DOHH2 (cell line): ENCODE measurements around the gene STK32C.
"Not testable (repeated sequence)": the region's sequence is repeated elsewhere in the genome, so short reads cannot be mapped to it uniquely, and the experiment has no call there.

ENCODE experiments used
- EZH2phosphoT487 ChIP-seq: fragments of 200-600 bp; sonication (generic); IDR thresholded peaks from 2 replicates; pipeline ENCODE4 v1.6.1; 2017; ENCODE audit warnings: borderline replicate concordance, mild to moderate bottlenecking, antibody characterized with exemption, low read length, moderate library complexity, mixed read lengths
- TF ChIP-seq, protein P1 (sequence below): fragments of 200-600 bp; sonication (generic); IDR thresholded peaks from one replicate; pipeline ENCODE4 v1.5.1; 2014; ENCODE audit warnings: antibody characterized with exemption, mild to moderate bottlenecking, low read depth, low read length; ENCODE audit not compliant: poor library complexity, severe bottlenecking

DNA sequence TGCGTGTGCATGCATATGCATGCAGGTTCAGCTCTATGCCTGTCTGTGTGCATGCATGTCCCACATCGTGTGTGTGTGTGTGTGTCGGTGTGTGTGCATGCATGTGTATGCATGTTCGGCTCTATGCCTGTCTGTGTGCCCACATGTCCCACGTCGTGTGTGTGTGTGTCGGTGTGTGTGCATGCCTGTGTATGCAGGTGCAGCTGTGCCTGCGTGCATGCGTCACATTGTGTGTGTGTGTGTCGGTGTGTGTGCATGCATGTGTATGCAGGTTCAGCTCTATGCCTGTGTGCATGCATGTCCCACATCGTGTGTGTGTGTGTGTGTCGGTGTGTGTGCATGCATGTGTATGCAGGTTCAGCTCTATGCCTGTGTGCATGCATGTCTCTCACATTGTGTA, 39.8 kb downstream of the STK32C start:
- TF ChIP-seq, protein P1, sequence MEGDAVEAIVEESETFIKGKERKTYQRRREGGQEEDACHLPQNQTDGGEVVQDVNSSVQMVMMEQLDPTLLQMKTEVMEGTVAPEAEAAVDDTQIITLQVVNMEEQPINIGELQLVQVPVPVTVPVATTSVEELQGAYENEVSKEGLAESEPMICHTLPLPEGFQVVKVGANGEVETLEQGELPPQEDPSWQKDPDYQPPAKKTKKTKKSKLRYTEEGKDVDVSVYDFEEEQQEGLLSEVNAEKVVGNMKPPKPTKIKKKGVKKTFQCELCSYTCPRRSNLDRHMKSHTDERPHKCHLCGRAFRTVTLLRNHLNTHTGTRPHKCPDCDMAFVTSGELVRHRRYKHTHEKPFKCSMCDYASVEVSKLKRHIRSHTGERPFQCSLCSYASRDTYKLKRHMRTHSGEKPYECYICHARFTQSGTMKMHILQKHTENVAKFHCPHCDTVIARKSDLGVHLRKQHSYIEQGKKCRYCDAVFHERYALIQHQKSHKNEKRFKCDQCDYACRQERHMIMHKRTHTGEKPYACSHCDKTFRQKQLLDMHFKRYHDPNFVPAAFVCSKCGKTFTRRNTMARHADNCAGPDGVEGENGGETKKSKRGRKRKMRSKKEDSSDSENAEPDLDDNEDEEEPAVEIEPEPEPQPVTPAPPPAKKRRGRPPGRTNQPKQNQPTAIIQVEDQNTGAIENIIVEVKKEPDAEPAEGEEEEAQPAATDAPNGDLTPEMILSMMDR: not testable (repeated sequence)
- TF ChIP-seq EZH2phosphoT487: not testable (repeated sequence)
